ENCODE data around the gene USP31.

DNA sequence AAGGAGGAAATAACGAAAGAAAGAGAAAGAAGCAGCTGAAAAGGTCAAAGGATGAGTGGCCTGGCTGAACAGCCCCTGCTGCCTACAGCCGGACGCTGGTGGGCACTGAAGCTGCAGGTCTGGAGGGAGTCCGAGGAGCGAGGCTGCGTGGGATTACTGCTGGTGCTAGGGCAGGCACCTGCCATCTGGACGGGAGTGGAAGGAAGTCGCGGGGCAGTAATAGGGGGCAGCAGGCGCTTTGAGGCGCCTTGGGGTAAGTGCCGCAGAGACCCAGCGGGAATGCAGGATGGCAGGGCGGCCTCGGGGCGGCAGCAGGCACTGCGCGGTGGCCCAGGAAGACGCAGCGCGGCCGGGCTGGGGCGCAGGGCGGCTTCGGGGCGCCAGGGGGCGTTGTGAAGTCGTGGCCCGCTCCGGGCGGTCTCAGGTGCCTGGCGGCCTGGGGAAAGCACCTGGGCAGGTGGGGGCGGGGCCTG, 33.0 kb upstream of the USP31 start:
- TF ChIP-seq, protein P1, sequence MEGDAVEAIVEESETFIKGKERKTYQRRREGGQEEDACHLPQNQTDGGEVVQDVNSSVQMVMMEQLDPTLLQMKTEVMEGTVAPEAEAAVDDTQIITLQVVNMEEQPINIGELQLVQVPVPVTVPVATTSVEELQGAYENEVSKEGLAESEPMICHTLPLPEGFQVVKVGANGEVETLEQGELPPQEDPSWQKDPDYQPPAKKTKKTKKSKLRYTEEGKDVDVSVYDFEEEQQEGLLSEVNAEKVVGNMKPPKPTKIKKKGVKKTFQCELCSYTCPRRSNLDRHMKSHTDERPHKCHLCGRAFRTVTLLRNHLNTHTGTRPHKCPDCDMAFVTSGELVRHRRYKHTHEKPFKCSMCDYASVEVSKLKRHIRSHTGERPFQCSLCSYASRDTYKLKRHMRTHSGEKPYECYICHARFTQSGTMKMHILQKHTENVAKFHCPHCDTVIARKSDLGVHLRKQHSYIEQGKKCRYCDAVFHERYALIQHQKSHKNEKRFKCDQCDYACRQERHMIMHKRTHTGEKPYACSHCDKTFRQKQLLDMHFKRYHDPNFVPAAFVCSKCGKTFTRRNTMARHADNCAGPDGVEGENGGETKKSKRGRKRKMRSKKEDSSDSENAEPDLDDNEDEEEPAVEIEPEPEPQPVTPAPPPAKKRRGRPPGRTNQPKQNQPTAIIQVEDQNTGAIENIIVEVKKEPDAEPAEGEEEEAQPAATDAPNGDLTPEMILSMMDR (IDR thresholded peaks at IDR 0.05; ENCODE audit: borderline replicate concordance, extremely low read depth, low read length, poor library complexity, severe bottlenecking) = no peak
- TF ChIP-seq EZH2 (IDR thresholded peaks at IDR 0.05; ENCODE audit: borderline replicate concordance, low read depth, low read length, severe bottlenecking) = no peak
